H1 (cell line): ENCODE measurements around the gene SEC24B. TPM values are rescaled to one million over a fixed set of nuclear protein-coding genes. Genes with fewer than 3 reads are reported as not detected.
A peak's percentile ranks its signal among the peaks of the same experiment; 100 is the strongest.

ENCODE experiments used
- CTCF ChIA-PET: fragments of 300-600 bp; sonication (Branson Sonifier 250); formaldehyde crosslinking; loops from one replicate; lab custom pipeline; 2021; ENCODE audit not compliant: partially characterized antibody; lab: Charles Lee
- POLR2A ChIA-PET: fragments of 300-600 bp; sonication (Branson Sonifier 250); formaldehyde crosslinking; loops from one replicate; lab custom pipeline; 2021; ENCODE audit warnings: inconsistent platforms; ENCODE audit not compliant: partially characterized antibody; lab: Charles Lee
- DNase-seq, 2 experiments: peaks; one replicate each; pipeline versions ENCODE4 v3.0.0 to v3.0.0-alpha.2; 2010 to 2022; ENCODE audit warnings: low spot score in 2 of 2, low read depth in 1 of 2, mixed read lengths in 1 of 2
- FAIRE-seq: peaks from 2 replicates; lab custom pipeline; 2011; peaks lifted over from hg19 to GRCh38; lab: Jason Lieb, UNC
- H2AFZ ChIP-seq: 2 replicates; pipeline ENCODE4 v1.8.1; 2012; ENCODE audit warnings: low read length, inconsistent platforms
- H2AK5ac ChIP-seq: 2 replicates; pipeline ENCODE4 v1.6.1; 2013; ENCODE audit warnings: low read depth, low read length
- H2BK120ac ChIP-seq: replicated peaks from 2 replicates; pipeline ENCODE3; 2013; ENCODE audit warnings: low read depth, low read length, inconsistent platforms
- H2BK12ac ChIP-seq: 2 replicates; pipeline ENCODE4 v1.6.1; 2013; ENCODE audit warnings: low read depth, low read length
- H2BK15ac ChIP-seq: 2 replicates; pipeline ENCODE4 v1.6.1; 2013; ENCODE audit warnings: low read length
- H2BK20ac ChIP-seq: 2 replicates; pipeline ENCODE4 v1.6.1; 2013; ENCODE audit warnings: low read length
- H2BK5ac ChIP-seq: 2 replicates; pipeline ENCODE4 v1.6.1; 2013; ENCODE audit warnings: low read depth, low read length
- H3K14ac ChIP-seq: 2 replicates; pipeline ENCODE4 v1.6.1; 2013; ENCODE audit warnings: inconsistent platforms; ENCODE audit not compliant: insufficient read length
- H3K18ac ChIP-seq: 2 replicates; pipeline ENCODE4 v1.6.1; 2013; ENCODE audit warnings: low read length; ENCODE audit errors: extremely low read depth
- H3K23ac ChIP-seq: 2 replicates; pipeline ENCODE4 v1.6.1; 2013; ENCODE audit warnings: inconsistent platforms; ENCODE audit not compliant: insufficient read length
- H3K23me2 ChIP-seq: 2 replicates; pipeline ENCODE4 v1.6.1; 2013; ENCODE audit warnings: low read depth, low read length
- H3K27ac ChIP-seq: 2 replicates; pipeline ENCODE4 v1.6.1; 2011; ENCODE audit warnings: low read depth, low read length, inconsistent platforms
- H3K27me3 ChIP-seq, 4 experiments: replicated peaks in 1 of 4; 1 replicate in 1 of 4; 2 replicates in 3 of 4; pipeline versions ENCODE4 v1.6.1 to v1.8.1; 2011 to 2013; ENCODE audit warnings: low read length in 3 of 4, mild to moderate bottlenecking in 3 of 4, inconsistent platforms in 2 of 4, mixed read lengths in 2 of 4, moderate library complexity in 1 of 4; ENCODE audit not compliant: control insufficient read depth in 3 of 4, insufficient read depth in 3 of 4; ENCODE audit errors: extremely low read depth in 1 of 4
- H3K36me3 ChIP-seq, 4 experiments: 2 replicates each; pipeline versions ENCODE4 v1.6.1 to v1.8.1; 2011 to 2013; ENCODE audit warnings: mild to moderate bottlenecking in 4 of 4, low read length in 3 of 4, moderate library complexity in 2 of 4, control low read depth in 1 of 4, inconsistent platforms in 1 of 4; ENCODE audit not compliant: insufficient read depth in 4 of 4, control insufficient read depth in 2 of 4
- H3K4ac ChIP-seq: replicated peaks from 2 replicates; pipeline ENCODE3; 2013; ENCODE audit warnings: low read length, low read depth, mixed read lengths, inconsistent platforms; ENCODE audit not compliant: insufficient read length
- H3K4me1 ChIP-seq, 4 experiments: replicated peaks in 1 of 4; 1 replicate in 1 of 4; 2 replicates in 3 of 4; pipeline versions ENCODE4 v1.6.1 to v1.8.1; 2011 to 2013; ENCODE audit warnings: low read length in 3 of 4, inconsistent platforms in 2 of 4, mixed read lengths in 1 of 4; ENCODE audit not compliant: insufficient read depth in 4 of 4, control insufficient read depth in 3 of 4
- H3K4me2 ChIP-seq, 2 experiments: 2 replicates each; pipeline versions ENCODE4 v1.6.1 to v1.8.1; 2011 to 2013; ENCODE audit warnings: low read depth in 2 of 2, low read length in 2 of 2, control low read depth in 1 of 2, inconsistent platforms in 1 of 2, mild to moderate bottlenecking in 1 of 2; ENCODE audit not compliant: insufficient read depth in 1 of 2
- H3K4me3 ChIP-seq, 4 experiments: fragments of 200-600, 300-600 bp in 1 of 4; sonication (generic), shearing (Covaris generic), sonication (Bioruptor Twin) in 1 of 4; 2 replicates each; pipeline versions ENCODE4 v1.5.1 to v1.8.1; 2011 to 2016; ENCODE audit warnings: low read length in 4 of 4, low read depth in 3 of 4, control low read depth in 2 of 4, inconsistent platforms in 2 of 4, mild to moderate bottlenecking in 2 of 4, mixed read lengths in 1 of 4, moderate library complexity in 1 of 4; ENCODE audit not compliant: insufficient read depth in 2 of 4; ENCODE audit errors: extremely low read depth in 1 of 4
- H3K56ac ChIP-seq: replicated peaks from 2 replicates; pipeline ENCODE3; 2013; ENCODE audit warnings: low read depth, mild to moderate bottlenecking, mixed read lengths, low read length, inconsistent platforms; ENCODE audit not compliant: insufficient read length
- H3K79me1 ChIP-seq: 2 replicates; pipeline ENCODE4 v1.6.1; 2013; ENCODE audit warnings: low read depth, low read length, control low read depth
- H3K79me2 ChIP-seq, 2 experiments: 2 replicates each; pipeline versions ENCODE4 v1.6.1 to v1.8.1; 2012 to 2013; ENCODE audit warnings: low read length in 2 of 2, mild to moderate bottlenecking in 2 of 2, inconsistent platforms in 1 of 2; ENCODE audit not compliant: insufficient read depth in 2 of 2, control insufficient read depth in 1 of 2
- H3K9ac ChIP-seq, 4 experiments: replicated peaks in 1 of 4; 1 replicate in 1 of 4; 2 replicates in 3 of 4; pipeline versions ENCODE4 v1.6.1 to v1.8.1; 2011 to 2013; ENCODE audit warnings: low read depth in 3 of 4, low read length in 3 of 4, control low read depth in 2 of 4, mild to moderate bottlenecking in 2 of 4, moderate library complexity in 2 of 4, inconsistent platforms in 1 of 4; ENCODE audit errors: extremely low read depth in 1 of 4
- H3K9me3 ChIP-seq, 2 experiments: 2 replicates each; pipeline versions ENCODE4 v1.6.1 to v1.8.1; 2012 to 2013; ENCODE audit warnings: mild to moderate bottlenecking in 2 of 2, moderate library complexity in 2 of 2, control low read depth in 1 of 2, inconsistent platforms in 1 of 2, low read depth in 1 of 2, low read length in 1 of 2, mixed read lengths in 1 of 2; ENCODE audit not compliant: insufficient read depth in 2 of 2
- H4K20me1 ChIP-seq, 2 experiments: replicated peaks in 1 of 2; 2 replicates each; pipeline versions ENCODE3 to v1.8.1; 2011 to 2013; ENCODE audit warnings: inconsistent platforms in 2 of 2, low read length in 2 of 2, mild to moderate bottlenecking in 1 of 2; ENCODE audit not compliant: insufficient read depth in 2 of 2, control insufficient read depth in 1 of 2
- H4K5ac ChIP-seq: 2 replicates; pipeline ENCODE4 v1.6.1; 2013; ENCODE audit warnings: low read length, low read depth, mixed read lengths, inconsistent platforms; ENCODE audit not compliant: insufficient read length
- H4K8ac ChIP-seq: 2 replicates; pipeline ENCODE4 v1.8.0; 2013; ENCODE audit warnings: mild to moderate bottlenecking, moderate library complexity, low read length, inconsistent platforms; ENCODE audit not compliant: insufficient read depth; ENCODE audit errors: extremely low read depth
- H4K91ac ChIP-seq: replicated peaks from 2 replicates; pipeline ENCODE3; 2013; ENCODE audit warnings: low read length, mixed read lengths, inconsistent platforms; ENCODE audit not compliant: insufficient read length
- ATF3 ChIP-seq: IDR thresholded peaks from 2 replicates; pipeline ENCODE4 v1.6.1; 2011; ENCODE audit warnings: low read depth, mild to moderate bottlenecking, low read length; ENCODE audit not compliant: insufficient read depth
- BACH1 ChIP-seq: IDR thresholded peaks from 2 replicates; pipeline ENCODE4 v1.6.1; 2012; ENCODE audit warnings: low read length, improper control_type of control experiment
- FOSL1 ChIP-seq: IDR thresholded peaks from 2 replicates; pipeline ENCODE4 v1.6.1; 2011; ENCODE audit warnings: mild to moderate bottlenecking, low read depth, low read length, moderate library complexity; ENCODE audit not compliant: insufficient read depth
- JUN ChIP-seq: IDR thresholded peaks from 2 replicates; pipeline ENCODE4 v1.6.1; 2011; ENCODE audit warnings: low read depth, mild to moderate bottlenecking, improper control_type of control experiment, low read length
- PHF8 ChIP-seq: fragments of 200-600 bp; sonication (generic); conservative IDR thresholded peaks from 2 replicates; pipeline ENCODE4 v1.7.1; 2012; ENCODE audit warnings: low read depth, mild to moderate bottlenecking, inconsistent platforms, low read length, moderate library complexity
- SUZ12 ChIP-seq: fragments of 200-600 bp; sonication (generic); IDR thresholded peaks from 2 replicates; pipeline ENCODE4 v1.6.1; 2012; ENCODE audit warnings: mild to moderate bottlenecking, inconsistent platforms, low read length, moderate library complexity, mixed read lengths
- YY1 ChIP-seq: IDR thresholded peaks from 2 replicates; pipeline ENCODE4 v1.6.1; 2011; ENCODE audit warnings: low read depth, mild to moderate bottlenecking, low read length
- WGBS, 2 experiments: shearing (Covaris generic) in 1 of 2; methylation state at CpG; one replicate each; pipeline versions ENCODE4 v1.1.6 to v1.1.7; 2013 to 2015; ENCODE audit warnings: low lambda C conversion rate in 2 of 2, mixed read lengths in 2 of 2, inconsistent platforms in 1 of 2, low coverage in 1 of 2, missing lambda C conversion rate in 1 of 2; ENCODE audit not compliant: insufficient replicate concordance in 2 of 2, insufficient coverage in 1 of 2, insufficient read length in 1 of 2; ENCODE audit errors: extremely low coverage in 1 of 2, missing lambda C conversion rate in 1 of 2; 5-methylcytosine and 5-hydroxymethylcytosine counted together
- polyA plus RNA-seq, 7 experiments: library from polyadenylated mRNA; depleted of rRNA in 3 of 7; stranded (reverse) in 5 of 7; unstranded in 2 of 7; fragments of >200 nt in 5 of 7; fragments of 200-250 nt in 2 of 7; gene quantifications; 1 replicate in 5 of 7; 2 replicates in 1 of 7; 4 replicates in 1 of 7; pipeline versions ENCODE4 v1.2.1 to v1.2.3, GENCODE V29; 2011 to 2013; ENCODE audit warnings: missing spikeins in 2 of 7, mixed read lengths in 2 of 7
- total RNA-seq: library from RNA; stranded (reverse); fragmentation: NEBNext Ultra II Directional; extraction: Animal tissue kit (Norgen Biotek cat#: 25700); gene quantifications from 2 replicates; pipeline ENCODE4 v1.2.1, GENCODE V29; 2021

Gene SEC24B
- total and polyA plus RNA-seq, 2 of the 8 experiments (the other 6 are each of a cell fraction or from before 2014, with no cell fraction given) = 25.6 to 30.9 TPM

GRCh38 chr4:109410776-109411175 is 22.8 kb upstream of the SEC24B start:
- Histone ChIP-seq H2BK20ac (peak overlapping the region; percentile 2; the same call in 1 of the 2 replicates), H3K4me2 (no peak overlapping the region), H4K5ac (no peak overlapping the region), H3K4me3 (no peak overlapping the region), H4K91ac (no peak overlapping the region), H3K23ac (no peak overlapping the region), H3K23me2 (no peaks in the 10 kb centered on the region; the same call in 1 of the 2 replicates), H4K8ac (no peak overlapping the region), H2AFZ (no peak overlapping the region), H3K4ac (no peak overlapping the region), H2BK120ac (no peak overlapping the region), H3K27me3 (no peaks in the 10 kb centered on the region), H3K4me1 (peaks cover 2 to 10% (median 4%) of the 10 kb centered on the region in 4 experiments; a peak in 5 of 7 replicates), H3K56ac (no peak overlapping the region), H2BK12ac (peak overlapping the region; percentile 7; the same call in 1 of the 2 replicates), H3K36me3 (no peaks in the 10 kb centered on the region), H2AK5ac (no peak overlapping the region), H3K79me2 (no peaks in the 10 kb centered on the region), H2BK15ac (no peak overlapping the region), H3K79me1 (no peaks in the 10 kb centered on the region), H3K9me3 (no peaks in the 10 kb centered on the region), H3K14ac (no peak overlapping the region), H3K18ac (no peak overlapping the region), H4K20me1 (no peaks in the 10 kb centered on the region), H3K9ac (no peak overlapping the region), H2BK5ac (peak overlapping the region; percentile 60; the same call in 1 of the 2 replicates), H3K27ac (no peak overlapping the region)
- FAIRE-seq (no peak), DNase-seq (no peak)
- WGBS, 2 experiments = 78% methylated on average over 3 of the region's 3 CpGs; no CpG with 5 or more reads in 1 of the 2 experiments
- ChIA-PET CTCF (interaction anchor here (0.9 to 2.8 kb wide), 4 partner anchors 10 to 568 kb away, joined by 3 to 19 read pairs (median 4); no protein-coding TSS in a partner anchor), POLR2A (interaction anchor here (1.1 to 1.2 kb wide), 3 partner anchors 9 to 291 kb away, joined by 4 to 6 read pairs (median 4); no protein-coding TSS in a partner anchor)
- TF ChIP-seq YY1 (no peak), PHF8 (no peak), SUZ12 (no peak), ATF3 (no peak), JUN (no peak), FOSL1 (no peak), BACH1 (no peak)
